ENCODE measurements around the gene MTO1.
"Not testable (repeated sequence)": the region's sequence is repeated elsewhere in the genome, so short reads cannot be mapped to it uniquely, and the experiment has no call there.

MTO1 gene

DNA sequence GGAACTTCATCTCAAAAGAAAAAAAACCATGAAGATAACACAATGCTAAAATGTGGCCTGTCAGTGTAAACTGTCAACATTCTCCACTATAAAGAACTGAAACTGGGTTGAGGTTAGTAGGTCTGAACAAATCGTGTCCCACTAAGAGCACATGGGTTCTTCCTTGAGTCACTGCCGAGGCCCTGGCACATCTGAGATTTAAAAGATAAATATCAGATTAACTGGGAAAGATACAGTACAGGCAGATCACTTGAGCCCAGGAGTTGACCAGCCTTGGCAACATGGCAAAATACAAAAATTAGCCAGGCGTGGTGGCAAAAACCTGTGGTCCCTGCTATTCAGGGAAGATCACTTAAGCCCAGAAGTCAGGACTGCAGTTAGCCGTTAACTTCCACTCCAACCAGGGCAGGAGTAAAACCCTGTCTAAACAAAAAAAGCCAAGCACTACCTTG lies 53.7 kb downstream of the MTO1 start:
- peak; percentile 20 for DNase-seq (ENCODE audit: extremely low read depth, insufficient read length)

DNA sequence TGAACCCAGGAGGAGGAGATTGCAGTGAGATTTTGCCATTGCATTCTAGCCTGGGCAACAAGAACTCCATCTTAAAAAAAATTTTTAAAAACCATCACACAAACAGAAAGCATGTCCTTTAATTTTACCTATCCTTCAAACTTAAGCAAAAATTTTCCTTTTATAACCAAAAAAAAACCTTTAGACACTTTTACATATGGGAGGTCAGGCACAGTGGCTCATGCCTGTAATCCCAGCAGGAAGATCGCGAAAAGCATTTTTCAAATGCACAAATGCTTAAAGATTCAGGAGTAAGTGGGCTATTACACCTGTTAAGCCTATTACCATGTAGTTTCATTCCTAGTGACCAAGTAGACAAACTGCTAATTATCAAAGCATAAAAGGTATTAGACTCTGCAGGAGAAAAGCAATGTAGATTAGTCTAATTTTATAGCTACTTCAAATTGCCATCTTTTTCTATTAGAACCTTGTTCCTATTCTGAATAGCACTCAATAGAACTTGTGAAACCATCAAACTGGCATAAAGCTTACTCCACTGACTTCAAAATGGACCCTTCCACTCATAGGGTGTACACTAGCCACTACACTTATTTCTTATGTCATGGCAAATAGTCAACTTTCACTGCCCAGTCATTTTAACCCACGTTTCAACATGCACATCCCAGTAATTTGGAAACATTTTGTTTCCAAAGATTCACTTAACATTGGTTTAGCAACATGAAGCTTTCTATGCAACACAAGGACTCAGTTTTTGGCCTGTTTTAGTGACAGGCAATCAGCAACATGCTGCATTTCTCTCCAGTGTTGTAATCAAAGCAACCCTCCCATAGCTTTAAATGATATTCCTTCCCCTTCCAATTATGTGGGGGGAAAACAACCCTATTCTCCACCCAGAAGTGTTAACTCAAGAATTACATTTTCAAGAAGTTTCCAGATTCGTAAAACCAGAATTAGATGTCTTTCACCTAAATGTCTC lies 55.3 kb downstream of the MTO1 start:
- Histone ChIP-seq H3K36me3 (ENCODE audit: control insufficient read depth, insufficient read depth, low read length) (peaks cover 16% of the 10 kb centered on the region), H3K27me3 (replicated peaks; ENCODE audit: control insufficient read depth, insufficient read depth, low read length) (no peaks in the 10 kb centered on the region), H3K4me3 (replicated peaks; ENCODE audit: low read depth, low read length) (peak overlapping the region; percentile 21)
- DNase-seq (ENCODE audit: extremely low read depth, insufficient read length): no peak
- no peak for TF ChIP-seq CTCF (IDR thresholded peaks at IDR 0.05; ENCODE audit: insufficient read depth, low read length, poor library complexity, severe bottlenecking)

More for the DNA sequence above, 53.7 kb downstream of the MTO1 start:
- no peak for TF ChIP-seq CTCF (IDR thresholded peaks at IDR 0.05; ENCODE audit: insufficient read depth, low read length, poor library complexity, severe bottlenecking)
- H3K4me3 ChIP-seq (replicated peaks; ENCODE audit: low read depth, low read length): no peak overlapping the region
- no peaks in the 10 kb centered on the region for H3K27me3 ChIP-seq (replicated peaks; ENCODE audit: control insufficient read depth, insufficient read depth, low read length)
- peaks cover 16% of the 10 kb centered on the region for H3K36me3 ChIP-seq (ENCODE audit: control insufficient read depth, insufficient read depth, low read length)

DNA sequence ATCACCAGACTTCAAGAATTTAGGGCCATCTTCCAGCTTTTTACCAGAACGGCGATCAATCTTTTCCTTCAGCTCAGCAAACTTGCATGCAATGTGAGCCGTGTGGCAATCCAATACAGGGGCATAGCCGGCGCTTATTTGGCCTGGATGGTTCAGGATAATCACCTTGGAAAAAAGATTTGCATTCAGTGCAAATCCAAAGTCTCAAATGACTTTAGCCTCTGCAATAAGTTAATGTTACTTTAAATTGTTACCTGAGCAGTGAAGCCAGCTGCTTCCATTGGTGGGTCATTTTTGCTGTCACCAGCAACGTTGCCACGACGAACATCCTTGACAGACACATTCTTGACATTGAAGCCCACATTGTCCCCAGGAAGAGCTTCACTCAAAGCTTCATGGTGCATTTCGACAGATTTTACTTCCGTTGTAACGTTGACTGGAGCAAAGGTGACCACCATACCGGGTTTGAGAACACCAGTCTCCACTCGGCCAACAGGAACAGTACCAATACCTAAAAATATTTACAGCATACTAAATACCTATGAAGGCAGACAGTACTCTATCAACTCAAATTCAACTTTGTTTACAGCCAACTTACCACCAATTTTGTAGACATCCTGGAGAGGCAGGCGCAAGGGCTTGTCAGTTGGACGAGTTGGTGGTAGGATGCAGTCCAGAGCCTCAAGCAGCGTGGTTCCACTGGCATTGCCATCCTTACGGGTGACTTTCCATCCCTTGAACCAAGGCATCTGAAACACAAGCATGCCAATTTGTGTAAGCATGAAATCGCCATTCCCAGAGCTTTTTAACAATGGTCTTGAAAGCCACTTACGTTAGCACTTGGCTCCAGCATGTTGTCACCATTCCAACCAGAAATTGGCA lies 56.8 kb downstream of the MTO1 start:
- H3K27me3 ChIP-seq (replicated peaks; ENCODE audit: control insufficient read depth, insufficient read depth, low read length); DNase-seq (ENCODE audit: extremely low read depth, insufficient read length): not testable (repeated sequence)
- peak overlapping the region; percentile 70 for H3K4me3 ChIP-seq (replicated peaks; ENCODE audit: low read depth, low read length)
- H3K36me3 ChIP-seq (ENCODE audit: control insufficient read depth, insufficient read depth, low read length): peaks cover 16% of the 10 kb centered on the region

GRCh38 chr6:73518982-73519881 lies 57.7 kb downstream of the MTO1 start:
- H3K4me3 ChIP-seq (replicated peaks; ENCODE audit: low read depth, low read length): peak overlapping the region; percentile 96
- DNase-seq (ENCODE audit: extremely low read depth, insufficient read length); H3K27me3 ChIP-seq (replicated peaks; ENCODE audit: control insufficient read depth, insufficient read depth, low read length): not testable (repeated sequence)
- peaks cover 16% of the 10 kb centered on the region for H3K36me3 ChIP-seq (ENCODE audit: control insufficient read depth, insufficient read depth, low read length)

- Histone ChIP-seq H3K4me3 (replicated peaks; ENCODE audit: low read depth, low read length) (peak overlapping the region; percentile 96), H3K36me3 (ENCODE audit: control insufficient read depth, insufficient read depth, low read length) (peaks cover 16% of the 10 kb centered on the region), H3K27me3 (replicated peaks; ENCODE audit: control insufficient read depth, insufficient read depth, low read length) (no peaks in the 10 kb centered on the region)
- no peak for TF ChIP-seq CTCF (IDR thresholded peaks at IDR 0.05; ENCODE audit: insufficient read depth, low read length, poor library complexity, severe bottlenecking)
- peak; percentile 85 for DNase-seq (ENCODE audit: extremely low read depth, insufficient read length)
Measured at GRCh38 chr6:73519926-73520687, 58.6 kb downstream of the MTO1 start.

Measured in GM06990 (cell line).